ENCODE data around the gene SPPL2C.

DNA sequence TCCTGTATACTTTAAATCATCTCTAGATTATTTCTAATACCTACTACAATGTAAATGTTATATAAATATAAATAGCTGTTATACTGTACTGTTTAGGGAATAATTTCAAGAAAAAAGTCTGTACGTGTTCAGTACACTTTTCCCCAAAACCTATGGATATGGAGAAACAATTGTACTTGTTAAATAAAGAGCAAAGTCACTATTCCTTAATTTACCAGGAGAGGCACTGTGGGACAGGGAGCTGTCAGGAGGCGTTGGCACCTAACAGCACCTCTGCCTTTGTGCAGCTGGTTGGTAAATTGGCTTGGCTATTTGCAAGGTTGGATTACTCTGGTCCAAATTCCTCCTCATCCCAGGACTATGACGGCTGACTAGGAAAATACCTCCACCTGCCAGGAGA is 32.6 kb upstream of the SPPL2C start:
- TF ChIP-seq, protein P1, sequence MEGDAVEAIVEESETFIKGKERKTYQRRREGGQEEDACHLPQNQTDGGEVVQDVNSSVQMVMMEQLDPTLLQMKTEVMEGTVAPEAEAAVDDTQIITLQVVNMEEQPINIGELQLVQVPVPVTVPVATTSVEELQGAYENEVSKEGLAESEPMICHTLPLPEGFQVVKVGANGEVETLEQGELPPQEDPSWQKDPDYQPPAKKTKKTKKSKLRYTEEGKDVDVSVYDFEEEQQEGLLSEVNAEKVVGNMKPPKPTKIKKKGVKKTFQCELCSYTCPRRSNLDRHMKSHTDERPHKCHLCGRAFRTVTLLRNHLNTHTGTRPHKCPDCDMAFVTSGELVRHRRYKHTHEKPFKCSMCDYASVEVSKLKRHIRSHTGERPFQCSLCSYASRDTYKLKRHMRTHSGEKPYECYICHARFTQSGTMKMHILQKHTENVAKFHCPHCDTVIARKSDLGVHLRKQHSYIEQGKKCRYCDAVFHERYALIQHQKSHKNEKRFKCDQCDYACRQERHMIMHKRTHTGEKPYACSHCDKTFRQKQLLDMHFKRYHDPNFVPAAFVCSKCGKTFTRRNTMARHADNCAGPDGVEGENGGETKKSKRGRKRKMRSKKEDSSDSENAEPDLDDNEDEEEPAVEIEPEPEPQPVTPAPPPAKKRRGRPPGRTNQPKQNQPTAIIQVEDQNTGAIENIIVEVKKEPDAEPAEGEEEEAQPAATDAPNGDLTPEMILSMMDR (IDR thresholded peaks at IDR 0.05), result no peak
- TF ChIP-seq POLR2A (IDR thresholded peaks at IDR 0.05) (no peak), POLR2AphosphoS5 (IDR thresholded peaks at IDR 0.05) (no peak)

Data from sigmoid colon (tissue), 4 donors.